GM19397 (cell line): Measurements from ENCODE around the gene POLDIP3.
"Not testable (repeated sequence)": the region's sequence is repeated elsewhere in the genome, so short reads cannot be mapped to it uniquely, and the experiment has no call there.

Source experiments
- ATAC-seq: cut with Tn5 transposase; IDR thresholded peaks from one replicate; pipeline ENCODE4 v1.9.1; 2021; ENCODE audit warnings: mild to moderate bottlenecking, moderate library complexity; ENCODE audit not compliant: unreplicated experiment

Gene POLDIP3

DNA sequence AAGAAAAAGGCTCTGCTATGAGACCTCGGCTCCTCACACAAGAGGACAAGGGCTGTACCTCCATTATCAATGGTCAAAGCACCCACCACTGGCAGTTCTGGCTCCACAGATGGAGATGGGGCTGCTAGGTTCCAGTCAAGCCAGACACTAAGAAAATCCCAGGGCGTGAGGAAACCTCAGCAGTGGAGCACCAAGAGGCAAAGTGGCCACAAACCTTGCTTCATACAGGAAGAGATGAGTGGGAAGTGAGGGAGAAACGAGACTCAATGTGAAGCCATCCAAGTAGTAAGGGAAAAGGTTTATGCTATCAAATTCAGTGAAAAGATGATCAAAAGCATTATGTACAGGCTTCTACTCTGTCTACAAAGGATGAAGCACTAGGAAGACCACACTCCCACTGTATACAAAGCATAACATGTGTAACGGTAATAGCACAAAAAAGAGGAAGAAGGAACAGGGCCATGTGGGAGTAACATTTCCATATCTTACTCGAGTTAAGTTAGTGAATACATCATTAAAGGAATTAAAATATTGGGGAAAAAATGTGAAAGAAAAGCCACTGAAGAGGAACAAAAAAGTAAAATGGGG is 27.0 kb downstream of the POLDIP3 start:
- no peak for ATAC-seq

DNA sequence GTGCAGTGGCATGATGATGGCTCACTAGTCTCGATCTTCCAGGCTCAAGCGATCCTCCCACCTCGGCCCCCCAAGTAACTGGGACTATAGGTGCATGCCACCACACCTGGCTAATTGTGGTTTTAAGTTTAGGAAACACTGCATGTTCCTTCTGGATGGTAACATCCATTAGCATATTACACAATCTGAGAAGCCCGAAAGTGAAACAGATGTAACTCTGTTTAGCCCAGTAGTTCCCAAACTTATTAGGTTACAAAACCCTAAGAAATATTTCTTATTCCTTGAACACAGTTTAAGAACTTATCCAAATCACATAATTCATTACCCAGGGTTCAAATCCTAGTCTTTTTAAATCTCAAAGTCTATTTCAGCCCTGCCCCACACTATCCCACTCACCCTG is 28.3 kb downstream of the POLDIP3 start:
- no peak for ATAC-seq

DNA sequence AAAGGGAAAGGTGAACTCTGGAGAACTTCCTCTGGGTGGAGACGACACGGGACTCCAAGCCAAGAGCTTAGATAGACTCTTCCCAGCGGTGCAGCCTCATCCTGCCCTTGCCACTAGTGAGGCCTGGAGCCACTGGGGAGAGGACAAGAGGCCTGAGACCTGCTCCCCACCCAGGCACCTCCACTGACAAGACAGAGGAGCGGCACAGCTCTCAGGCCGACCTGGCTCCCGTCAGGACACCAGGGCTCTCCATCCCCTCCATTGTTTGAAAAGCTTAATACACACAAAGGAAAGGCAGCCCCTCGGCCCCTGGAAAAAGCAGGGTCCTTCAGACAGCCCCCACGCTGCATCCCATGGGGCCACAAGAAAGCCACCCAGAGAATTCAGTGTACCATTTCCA is 29.6 kb downstream of the POLDIP3 start:
- no peak for ATAC-seq

DNA sequence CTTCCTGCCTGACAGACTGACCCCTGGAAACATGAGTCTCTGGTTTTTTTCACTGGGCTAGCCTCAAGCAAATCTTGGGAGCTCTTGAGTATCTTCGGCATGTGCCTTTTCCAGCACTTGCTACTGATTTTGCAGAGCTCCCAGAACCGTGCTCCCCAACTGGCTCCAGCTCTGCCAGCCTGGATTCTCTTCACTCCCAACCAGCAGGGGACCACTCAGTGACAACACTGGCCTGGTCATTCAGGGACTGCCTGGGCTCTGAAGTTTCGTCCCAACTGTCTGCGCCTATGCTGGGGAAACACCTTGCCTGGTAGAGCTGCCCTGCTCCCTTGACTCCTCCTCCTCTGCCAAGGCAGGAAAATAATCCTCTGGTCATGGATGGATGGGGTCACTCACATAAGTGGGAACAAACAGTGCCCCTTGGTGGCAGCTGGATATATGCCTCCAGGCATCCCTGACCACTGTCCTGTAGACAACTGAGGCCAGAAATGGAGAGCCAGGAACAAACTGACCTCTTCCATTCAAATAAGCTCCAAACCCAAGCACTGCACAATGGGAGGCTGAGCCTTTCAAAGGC is 30.2 kb downstream of the POLDIP3 start:
- ATAC-seq = no peak

DNA sequence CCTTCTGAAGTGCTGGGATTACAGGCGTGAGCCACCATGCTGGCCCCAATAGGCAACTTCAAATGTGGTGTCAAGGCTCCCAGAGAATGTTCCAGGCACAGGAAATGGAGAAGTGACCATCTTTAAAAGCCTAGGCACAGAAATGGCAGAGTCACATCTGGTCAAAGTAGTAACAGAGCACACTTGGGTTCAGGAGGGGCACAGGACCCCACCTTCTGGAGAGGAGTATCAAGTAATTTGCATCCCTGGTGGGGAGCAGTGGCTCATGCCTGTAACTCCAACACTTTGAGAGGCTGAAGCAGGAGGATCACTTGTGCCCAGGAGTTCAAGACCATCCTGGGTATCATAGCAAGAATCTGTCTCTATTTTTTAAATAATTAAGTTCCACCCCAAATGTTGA is 31.7 kb downstream of the POLDIP3 start:
- no peak for ATAC-seq

DNA sequence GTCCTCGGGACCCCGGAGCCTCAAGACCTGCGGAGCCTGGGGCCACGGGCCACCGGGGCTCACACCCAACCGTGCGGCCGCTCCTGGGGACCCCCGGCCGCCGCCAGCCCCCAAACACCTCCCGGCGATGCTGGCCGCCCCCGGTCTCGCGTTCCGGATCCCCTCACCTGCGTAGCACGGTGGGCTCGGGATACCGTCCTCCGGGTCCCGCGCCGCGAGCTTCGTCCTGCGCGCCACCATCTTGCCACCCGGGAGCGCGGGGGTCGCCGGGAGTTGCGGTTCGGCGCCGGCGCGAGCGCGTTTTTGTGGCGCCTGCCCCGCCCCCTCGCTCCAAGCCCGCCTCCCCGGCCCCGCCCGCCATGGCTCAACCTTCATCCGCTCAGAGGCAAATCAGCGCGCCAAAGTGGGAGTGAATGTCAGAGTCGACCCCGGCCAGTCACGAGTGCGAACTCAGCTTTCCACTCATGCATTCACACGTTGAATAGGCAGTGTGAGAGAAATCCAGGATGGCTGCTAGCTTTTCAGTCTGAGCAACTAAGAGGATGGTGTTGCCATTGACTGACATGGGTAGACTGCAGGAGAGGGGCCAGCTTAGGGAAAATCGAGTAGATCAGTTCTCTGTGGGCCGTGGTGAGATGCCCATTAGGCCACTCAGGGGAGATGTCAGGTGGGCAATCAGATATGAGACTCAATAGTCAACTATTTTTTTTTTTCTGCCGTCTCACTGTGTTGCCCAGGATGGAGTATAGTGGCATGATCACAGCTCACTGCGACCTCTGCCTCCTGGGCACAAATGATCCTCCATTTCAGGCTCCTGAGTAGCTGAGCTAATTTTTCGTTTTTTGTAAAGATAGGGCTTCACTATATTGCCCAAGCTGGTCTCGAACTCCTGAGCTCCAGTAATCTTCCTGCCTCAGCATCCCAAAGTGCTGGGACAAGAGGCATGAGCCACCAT is 32.6 kb downstream of the POLDIP3 start:
- no peak for ATAC-seq

DNA sequence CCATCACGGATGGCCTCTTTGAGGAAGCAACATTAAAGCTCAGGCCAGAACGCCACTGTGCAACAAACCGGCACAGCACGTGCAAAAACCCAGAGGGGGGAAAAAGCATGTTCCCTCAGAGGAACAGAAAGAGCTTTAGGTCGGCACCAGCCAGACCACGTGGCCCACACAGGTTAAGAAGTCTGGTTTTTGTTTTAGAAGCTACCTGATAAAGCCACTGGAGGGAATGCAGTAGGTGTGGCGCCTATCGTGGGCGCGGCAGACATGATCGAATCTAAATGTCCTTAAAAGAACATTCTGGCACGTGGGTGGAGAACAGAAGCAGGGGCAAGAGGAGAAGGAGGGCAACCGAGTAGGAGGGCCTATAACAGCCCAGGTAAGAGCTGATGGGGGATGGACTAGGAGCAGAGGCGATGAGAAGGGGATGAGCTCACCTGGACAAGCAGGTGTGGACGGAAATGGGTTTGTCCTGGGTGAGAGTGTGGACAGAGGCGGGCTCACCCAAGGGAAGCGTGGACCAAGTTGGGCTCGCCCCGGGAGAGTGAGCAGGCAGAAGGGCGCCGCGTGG is 33.4 kb downstream of the POLDIP3 start:
- ATAC-seq = not testable (repeated sequence)

DNA sequence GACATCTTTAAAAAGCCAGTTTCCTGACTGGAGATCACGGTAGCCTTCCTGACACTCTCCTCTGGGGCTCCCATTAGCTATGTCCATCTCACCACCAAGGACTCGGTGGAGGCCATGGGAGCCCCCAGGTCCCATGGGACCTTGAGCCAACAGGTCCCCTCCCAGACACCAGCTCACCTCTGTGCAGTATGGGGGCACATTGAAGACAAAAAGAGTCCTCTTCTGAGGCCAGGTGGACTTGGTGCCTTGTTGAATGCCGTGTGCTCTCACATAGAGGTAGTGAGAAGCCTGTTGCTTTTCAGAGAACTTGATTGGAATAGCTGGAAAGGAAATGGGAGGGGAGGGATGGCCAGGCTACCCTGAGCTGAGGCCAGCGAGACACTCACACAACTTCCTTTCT is 34.6 kb downstream of the POLDIP3 start:
- ATAC-seq = not testable (repeated sequence)

DNA sequence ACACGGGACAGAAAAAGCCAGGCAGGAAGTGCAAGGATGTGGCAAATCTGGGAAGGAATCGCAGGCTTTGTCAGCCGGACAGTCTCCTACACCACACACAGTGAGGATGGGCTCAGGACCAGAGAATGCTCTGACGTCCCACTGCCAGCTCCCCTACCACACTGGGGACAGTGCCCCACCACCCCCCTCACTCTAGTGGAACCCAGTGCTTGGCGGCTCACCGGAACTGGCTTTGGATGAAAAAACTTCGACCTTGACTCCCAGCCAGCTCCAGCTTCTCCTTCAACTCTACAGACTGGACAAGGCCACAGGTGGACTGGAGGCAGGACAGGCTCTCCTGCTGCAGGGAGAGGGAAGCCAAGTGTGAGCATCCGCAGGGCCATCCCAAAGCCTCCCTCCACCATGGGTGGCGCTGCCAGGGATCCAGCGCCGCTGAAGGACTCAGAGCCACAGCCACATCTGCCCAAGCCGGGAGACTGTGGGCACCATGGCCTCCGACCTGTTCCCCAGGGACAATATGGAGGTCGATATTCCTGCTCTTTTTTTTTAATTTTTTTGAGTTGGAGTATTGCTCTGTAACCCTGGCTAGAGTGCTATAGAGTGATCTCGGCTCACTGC is 37.0 kb downstream of the POLDIP3 start:
- ATAC-seq = no peak

DNA sequence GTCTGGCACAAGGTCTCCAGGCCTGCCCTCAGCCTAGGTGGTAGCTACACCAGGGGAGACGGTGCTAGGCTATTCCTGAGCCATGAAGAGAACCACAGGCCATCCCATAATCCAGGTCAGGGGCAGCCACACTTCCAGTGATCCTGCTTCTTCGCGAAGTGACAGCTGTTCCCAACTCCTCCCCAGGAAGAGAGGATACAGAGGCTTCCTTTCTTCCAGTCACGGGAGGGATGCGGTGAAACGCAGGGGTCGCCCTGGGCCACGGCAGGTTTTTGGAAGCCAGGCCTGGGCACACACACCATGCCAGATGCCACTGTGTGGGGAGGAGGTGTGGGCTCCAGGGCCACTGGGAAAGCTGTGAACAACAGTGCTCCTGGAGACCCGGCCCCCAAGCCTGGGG is 37.5 kb downstream of the POLDIP3 start:
- not testable (repeated sequence) for ATAC-seq

DNA sequence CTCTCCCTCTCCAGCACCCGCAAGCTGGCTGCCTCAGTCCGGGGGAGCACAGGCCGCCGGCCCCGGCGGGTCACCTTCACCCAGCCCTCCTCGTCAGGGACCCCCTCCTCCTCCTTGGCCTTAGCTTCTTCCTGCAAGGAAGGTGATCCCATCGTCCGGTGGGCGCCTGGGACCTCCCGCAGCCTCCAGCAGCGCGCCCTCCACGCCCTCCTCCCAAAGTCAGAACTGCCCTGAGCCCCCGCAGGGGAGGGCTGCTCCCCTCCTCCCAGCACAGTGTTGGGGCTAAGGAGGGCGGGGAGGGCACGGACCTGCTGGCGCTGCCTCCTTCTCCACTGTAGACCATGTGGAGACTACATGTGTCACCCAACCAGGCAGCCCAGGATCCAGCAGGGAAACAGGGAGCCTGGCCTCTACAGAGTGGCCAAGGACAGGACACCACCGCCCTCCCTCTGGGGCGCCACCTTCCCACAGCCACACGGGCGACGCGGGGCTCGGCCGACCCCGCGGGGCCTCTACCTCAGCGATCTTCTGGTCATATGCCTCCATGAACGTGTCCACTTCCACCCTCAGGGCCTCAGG is 38.6 kb downstream of the POLDIP3 start:
- ATAC-seq = not testable (repeated sequence)

DNA sequence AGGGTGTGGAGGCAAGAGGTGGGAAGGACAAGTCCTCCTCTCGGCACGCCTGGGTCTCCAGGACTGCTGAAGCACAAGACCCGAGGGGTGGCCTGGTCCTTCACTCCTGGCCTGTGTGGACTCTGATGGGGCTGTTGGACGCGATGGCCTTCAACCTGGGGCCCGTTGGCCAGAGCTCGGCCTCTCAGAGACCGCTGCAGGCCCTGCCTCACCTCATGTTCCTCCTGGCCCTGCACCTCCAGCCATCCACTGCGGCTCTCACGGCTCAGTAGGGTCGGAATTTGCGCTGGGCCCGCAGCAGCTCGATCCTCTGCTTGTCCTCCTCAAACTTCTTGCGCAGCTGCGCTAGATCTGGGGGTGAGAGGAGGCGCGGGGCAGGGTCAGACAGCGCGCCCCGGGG is 40.2 kb downstream of the POLDIP3 start:
- ATAC-seq = not testable (repeated sequence)

DNA sequence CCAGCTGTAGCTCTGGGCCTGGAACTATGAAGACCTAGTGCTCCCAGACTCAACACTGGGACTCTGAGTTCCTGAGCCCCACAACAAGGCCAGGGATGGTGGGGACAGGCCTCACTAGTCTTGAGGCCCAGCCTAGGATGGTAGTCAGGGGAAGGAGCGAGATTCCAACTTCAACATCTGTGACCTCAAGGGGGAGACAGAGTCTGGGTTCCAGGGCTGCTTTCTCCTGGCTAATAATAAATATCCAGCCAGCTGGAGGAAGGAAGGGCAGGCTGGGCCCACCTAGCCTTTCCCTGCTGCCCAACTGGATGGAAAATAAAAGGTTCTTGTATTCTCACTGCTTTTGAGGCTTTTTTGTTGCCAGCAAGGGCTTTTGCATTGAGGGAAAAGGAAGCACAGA is 40.6 kb downstream of the POLDIP3 start:
- not testable (repeated sequence) for ATAC-seq

DNA sequence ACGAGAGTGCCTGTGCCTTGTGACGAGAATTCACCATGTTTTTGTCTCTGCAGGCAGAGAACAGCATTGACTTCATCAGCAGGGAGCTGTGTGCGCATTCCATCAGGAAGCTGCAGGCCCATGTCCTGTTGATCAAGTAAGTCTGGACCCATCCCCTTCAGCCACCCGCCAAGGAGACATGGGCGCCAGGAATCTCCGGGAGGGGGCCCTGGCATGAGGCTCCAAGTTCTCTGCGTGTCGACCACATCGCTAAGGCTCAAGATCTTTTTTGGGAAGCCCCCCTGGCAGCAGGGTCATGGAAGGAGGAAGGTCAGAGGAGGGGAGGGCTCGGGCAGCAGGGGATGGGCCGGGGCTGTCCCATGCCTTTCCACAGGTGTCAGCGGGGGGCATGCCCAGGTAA is 43.6 kb downstream of the POLDIP3 start:
- ATAC-seq = not testable (repeated sequence)

DNA sequence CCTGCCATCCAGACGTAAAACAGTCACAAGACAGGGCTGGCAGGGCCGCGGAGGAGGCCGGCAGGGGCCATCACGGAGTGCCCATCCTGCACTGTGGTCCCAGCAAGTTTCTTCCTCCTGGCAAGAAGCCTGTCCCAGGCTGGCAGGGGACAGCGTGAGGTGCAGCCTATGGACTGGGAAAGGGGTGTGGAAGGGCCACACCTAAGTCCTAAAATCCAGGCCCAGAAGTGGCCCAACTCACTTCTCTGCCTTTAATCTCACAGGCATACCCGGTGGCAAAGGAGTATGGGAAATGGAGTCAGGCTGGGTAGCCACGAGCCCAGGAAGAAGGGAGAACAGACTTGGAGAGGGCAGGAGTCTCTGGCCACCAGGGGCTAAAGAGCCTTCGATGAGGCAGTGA is 44.1 kb downstream of the POLDIP3 start:
- not testable (repeated sequence) for ATAC-seq

DNA sequence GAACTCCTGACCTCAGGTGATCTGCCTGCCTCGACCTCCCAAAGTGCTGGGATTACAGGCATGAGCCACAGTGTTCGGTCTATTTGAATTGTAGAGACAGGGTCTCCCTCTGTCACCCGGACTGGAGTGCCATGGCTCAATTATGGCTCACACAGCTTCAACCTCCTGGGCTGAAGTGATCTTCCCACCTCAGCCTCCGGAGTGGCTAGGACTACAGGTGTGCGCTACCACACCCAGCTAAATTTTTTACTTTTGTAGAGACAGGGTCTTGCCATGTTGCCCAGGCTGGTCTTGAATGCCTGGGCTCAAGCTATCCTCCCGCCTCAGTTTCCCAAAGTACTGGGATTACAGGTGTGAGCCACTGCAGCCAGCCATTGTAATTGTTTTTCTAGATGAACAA is 46.7 kb downstream of the POLDIP3 start:
- not testable (repeated sequence) for ATAC-seq

DNA sequence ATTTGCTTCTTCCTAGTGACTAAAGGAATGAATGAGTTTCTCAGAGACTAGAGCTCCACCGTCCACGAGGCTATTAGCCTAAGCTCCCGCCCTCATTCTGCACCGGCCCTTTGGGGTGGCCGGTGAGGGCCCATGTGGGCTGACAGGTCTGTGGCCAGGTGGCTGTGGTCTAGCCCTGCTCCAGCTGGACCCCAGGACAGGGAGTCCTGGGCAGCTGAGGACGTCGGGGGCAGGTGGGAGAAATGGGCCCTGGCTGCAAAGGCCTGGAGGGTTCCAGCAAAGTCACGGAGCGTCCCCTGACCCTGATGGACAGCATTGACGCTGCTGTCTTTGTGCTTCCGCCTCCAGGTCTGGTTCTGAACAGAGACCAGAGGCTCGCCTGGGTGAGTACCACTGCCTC is 48.7 kb downstream of the POLDIP3 start:
- no peak for ATAC-seq

DNA sequence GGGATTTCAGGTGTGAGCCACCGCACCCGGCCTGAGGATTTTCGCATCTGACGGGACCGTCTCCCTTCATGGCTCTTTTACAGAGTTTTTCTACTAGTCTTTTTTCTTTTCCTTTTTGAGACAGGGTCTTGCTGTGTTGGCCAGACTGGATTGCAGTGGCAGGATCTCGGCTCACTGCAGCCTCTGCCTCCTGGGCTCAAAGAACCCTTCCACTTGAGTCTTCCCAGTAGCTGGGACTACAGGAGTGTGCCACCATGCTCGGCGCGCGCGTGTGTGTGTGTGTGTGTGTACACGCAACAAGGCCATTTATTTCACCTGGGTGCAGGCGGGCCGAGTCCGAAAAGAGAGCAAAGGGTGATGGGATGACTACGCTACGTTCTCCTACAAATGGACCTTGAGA is 50.0 kb downstream of the POLDIP3 start:
- ATAC-seq = no peak

DNA sequence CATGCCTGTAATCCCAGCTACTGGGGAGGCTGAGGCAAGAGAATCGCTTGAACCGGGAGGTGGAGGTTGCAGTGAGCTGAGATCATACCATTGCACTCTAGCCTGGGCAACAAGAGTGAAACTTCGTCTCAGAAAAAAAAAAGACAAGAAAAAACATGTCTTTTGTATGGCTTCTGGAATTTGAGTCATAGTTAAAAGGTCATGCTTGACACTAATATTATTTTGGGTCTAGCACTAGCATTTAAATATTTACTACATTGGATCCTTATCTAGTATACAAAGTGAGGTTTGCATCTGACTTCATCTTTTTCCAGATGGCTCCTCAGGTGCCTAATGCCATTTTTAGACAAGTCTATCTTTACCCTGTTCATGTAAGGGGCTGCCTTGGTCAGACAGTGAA is 50.7 kb downstream of the POLDIP3 start:
- not testable (repeated sequence) for ATAC-seq

DNA sequence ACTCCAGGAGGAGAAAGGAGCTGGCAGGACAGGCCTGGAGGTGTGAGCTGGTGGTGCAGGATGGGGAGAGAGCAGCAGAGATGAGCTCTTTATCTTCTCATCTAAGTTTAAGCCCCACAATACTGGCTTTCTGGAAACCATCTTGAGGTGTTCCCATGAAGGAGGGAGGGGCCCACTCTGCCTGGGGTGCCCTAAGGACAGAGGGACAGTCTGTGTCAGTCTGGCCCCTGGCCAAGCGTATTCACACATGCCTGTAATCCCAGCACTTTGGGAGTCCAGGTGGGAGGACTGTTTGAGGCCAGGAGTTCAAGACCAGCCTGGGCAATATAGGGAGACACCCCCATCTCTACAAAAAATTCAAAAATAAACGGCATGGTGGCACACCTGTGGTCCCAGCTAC is 52.0 kb downstream of the POLDIP3 start:
- ATAC-seq = no peak

DNA sequence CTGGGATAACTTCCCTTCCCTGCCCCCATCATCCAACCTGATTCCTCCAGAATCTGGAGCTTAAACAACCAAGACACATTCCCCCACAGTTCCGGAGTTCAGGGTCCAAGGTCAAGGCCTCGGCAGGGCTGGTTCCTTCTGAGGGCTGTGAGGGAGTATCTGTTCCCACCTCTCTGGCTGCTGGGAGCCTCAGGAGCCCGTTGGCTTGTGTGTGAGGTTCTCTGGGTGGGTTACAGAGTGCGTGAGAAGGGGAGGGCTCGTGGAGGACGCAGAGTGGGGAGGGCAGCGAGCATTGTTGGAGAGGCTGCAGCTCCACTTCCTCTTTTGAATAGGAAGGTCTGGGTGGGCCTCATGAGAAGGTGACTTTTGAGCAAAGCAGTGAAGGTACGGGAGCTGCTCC is 52.4 kb downstream of the POLDIP3 start:
- ATAC-seq = no peak
